ENCODE data around the gene TCF3.

GRCh38 chr19:1631557-1632100 lies 20.8 kb downstream of the TCF3 start:
- no peak for TF ChIP-seq CTCF (IDR thresholded peaks at IDR 0.05)
- no peak for TF ChIP-seq ZFX (IDR thresholded peaks at IDR 0.05; ENCODE audit: borderline replicate concordance)

All from 22Rv1 (cell line).